Testis (tissue), 3 donors: Measurements from ENCODE around the gene SPSB4. TPM values are rescaled to one million over a fixed set of nuclear protein-coding genes. Genes with fewer than 3 reads are reported as not detected.

Source experiments
- DNase-seq: peaks from one replicate; pipeline ENCODE4 v3.0.0-alpha.2; 2019
- H3K27ac ChIP-seq, 2 donors: fragments of 200-600 bp; sonication (generic); one replicate each; pipeline ENCODE4 v1.5.1; 2019
- H3K27me3 ChIP-seq: fragments of 200-600 bp; sonication (generic); one replicate; pipeline ENCODE4 v1.5.1; 2019
- H3K36me3 ChIP-seq: fragments of 200-600 bp; sonication (generic); one replicate; pipeline ENCODE4 v1.5.1; 2017; ENCODE audit warnings: low read depth; ENCODE audit errors: missing control alignments
- H3K4me1 ChIP-seq: fragments of 200-600 bp; sonication (generic); one replicate; pipeline ENCODE4 v1.5.1; 2019
- H3K4me3 ChIP-seq, 2 donors: fragments of 200-600 bp; sonication (generic); one replicate each; pipeline ENCODE4 v1.5.1; 2017 to 2019
- H3K9me3 ChIP-seq: fragments of 200-600 bp; sonication (generic); one replicate; pipeline ENCODE4 v1.5.1; 2017
- CTCF ChIP-seq, 3 experiments: fragments of 450-650 bp in 2 of 3; fragments of 200-600 bp in 1 of 3; sonication (generic) in 1 of 3; IDR thresholded peaks; one replicate each; pipeline ENCODE4 v1.5.1; 2016 to 2019; ENCODE audit warnings: antibody characterized with exemption in 3 of 3, mild to moderate bottlenecking in 2 of 3, moderate library complexity in 1 of 3
- POLR2A ChIP-seq: fragments of 450-650 bp; IDR thresholded peaks from one replicate; pipeline ENCODE4 v1.6.1; 2017; ENCODE audit warnings: antibody characterized with exemption, mild to moderate bottlenecking, moderate library complexity
- WGBS, 2 donors: methylation state at CpG; one replicate each; pipeline ENCODE4 v1.1.5; 2018; 5-methylcytosine and 5-hydroxymethylcytosine counted together
- intact Hi-C: fragments of 100-400 bp; cut with DNase I; formaldehyde crosslinking; loops from one replicate; pipeline ENCODE4 v1.15.1; 2023; ENCODE audit warnings: low total_unique reads
- polyA plus RNA-seq: library from polyadenylated mRNA; stranded (reverse); fragments of 350-450 nt; fragmentation: Illumina TruSeq; extraction: RNeasy Lipid Tissue Mini Kit (QIAGEN cat#74804); gene quantifications from one replicate; pipeline ENCODE4 v1.2.3, GENCODE V29; 2014; ENCODE audit warnings: low read depth, low replicate concordance; ENCODE audit not compliant: insufficient read depth
- total RNA-seq, 2 donors: library from RNA; depleted of rRNA; stranded (reverse); fragments of >200 nt; gene quantifications; one replicate each; pipeline ENCODE4 v1.2.3, GENCODE V29; 2016

The SPSB4 gene
- total and polyA plus RNA-seq, 3 donors from 2014 or later = 7.4 to 34.5 (median 10.8) TPM

- Histone ChIP-seq H3K9me3 (no peaks in the 10 kb centered on the region), H3K4me3 (peak overlapping the region; percentile 42 to 44), H3K36me3 (no peaks in the 10 kb centered on the region), H3K4me1 (peaks cover 4% of the 10 kb centered on the region), H3K27me3 (no peaks in the 10 kb centered on the region), H3K27ac (no peak overlapping the region)
- peak; percentile 30 for DNase-seq
- 66 to 86% methylated on average over 24 to 79 of the region's 81 CpGs for WGBS, 2 donors
- TF ChIP-seq POLR2A = no peak
- TF ChIP-seq CTCF (IDR thresholded peaks at IDR 0.05) = no peak
- intact Hi-C loops = no loop called here
Measured at GRCh38 chr3:141065841-141066805, 15.0 kb downstream of the SPSB4 start.

- Histone ChIP-seq H3K4me1 (peaks cover 4% of the 10 kb centered on the region), H3K27ac (no peak overlapping the region), H3K9me3 (no peaks in the 10 kb centered on the region), H3K27me3 (no peaks in the 10 kb centered on the region), H3K4me3 (no peak overlapping the region), H3K36me3 (no peaks in the 10 kb centered on the region)
- 91 to 93% methylated on average over 8 of the region's 8 CpGs for WGBS, 2 donors
- TF ChIP-seq CTCF (IDR thresholded peaks at IDR 0.05) = no peak
- TF ChIP-seq POLR2A = no peak
- intact Hi-C loops = no loop called here
- DNase-seq = no peak
Measured at GRCh38 chr3:141067206-141067974, 16.2 kb downstream of the SPSB4 start.

GRCh38 chr3:141070229-141070628 is 19.1 kb downstream of the SPSB4 start:
- DNase-seq = no peak
- H3K27me3 ChIP-seq = no peaks in the 10 kb centered on the region
- H3K4me3 ChIP-seq = no peak overlapping the region
- H3K4me1 ChIP-seq = no peaks in the 10 kb centered on the region
- 94 to 95% methylated on average over 1 of the region's 1 CpG for WGBS, 2 donors
- H3K9me3 ChIP-seq = no peaks in the 10 kb centered on the region
- TF ChIP-seq POLR2A (no peak), CTCF (IDR thresholded peaks at IDR 0.05) (no peak)
- no peak overlapping the region for H3K27ac ChIP-seq
- no peaks in the 10 kb centered on the region for H3K36me3 ChIP-seq
- intact Hi-C loops = no loop called here

- Histone ChIP-seq H3K4me1 (no peaks in the 10 kb centered on the region), H3K9me3 (no peaks in the 10 kb centered on the region), H3K36me3 (no peaks in the 10 kb centered on the region), H3K27me3 (no peaks in the 10 kb centered on the region), H3K4me3 (no peak overlapping the region), H3K27ac (no peak overlapping the region)
- no peak for DNase-seq
- 90 to 91% methylated on average over 13 of the region's 13 CpGs for WGBS, 2 donors
- intact Hi-C loops = no loop called here
- no peak for TF ChIP-seq CTCF (IDR thresholded peaks at IDR 0.05)
- TF ChIP-seq POLR2A = no peak
Measured at GRCh38 chr3:141070727-141071357, 19.7 kb downstream of the SPSB4 start.
